Natural killer cell (primary cell): ENCODE results near the gene HOXB4. TPM values are rescaled to one million over a fixed set of nuclear protein-coding genes. Genes with fewer than 3 reads are reported as not detected.

Experiments
- ATAC-seq, 3 donors: fragments of 150-1000 bp in 2 of 3; fragments of 200-7000 bp in 1 of 3; cut with Tn5 transposase; 1 replicate in 1 of 3; 2 replicates in 2 of 3; pipeline ENCODE4 v1.10.0; 2021; ENCODE audit warnings: mild to moderate bottlenecking in 2 of 3, moderate library complexity in 2 of 3
- DNase-seq, 2 donors: peaks; one replicate each; pipeline versions ENCODE4 v3.0.0 to v3.0.0-alpha.2; 2013 to 2021; ENCODE audit warnings: mixed read lengths in 1 of 2
- H3K27ac ChIP-seq: one replicate; pipeline ENCODE4 v1.5.1; 2013; ENCODE audit warnings: mild to moderate bottlenecking, low read length
- H3K27me3 ChIP-seq: one replicate; pipeline ENCODE4 v1.6.1; 2013; ENCODE audit warnings: low read length; ENCODE audit not compliant: control insufficient read depth, insufficient read depth
- H3K36me3 ChIP-seq: one replicate; pipeline ENCODE4 v1.6.1; 2013; ENCODE audit warnings: low read length; ENCODE audit not compliant: control insufficient read depth, insufficient read depth
- H3K4me1 ChIP-seq: one replicate; pipeline ENCODE4 v1.6.1; 2013; ENCODE audit warnings: low read length; ENCODE audit not compliant: control insufficient read depth, insufficient read depth
- H3K4me3 ChIP-seq: one replicate; pipeline ENCODE4 v1.5.1; 2013; ENCODE audit warnings: low read length
- H3K9me3 ChIP-seq: one replicate; pipeline ENCODE4 v1.6.1; 2013; ENCODE audit warnings: low read length; ENCODE audit not compliant: control insufficient read depth, insufficient read depth
- H3K27ac Mint-ChIP-seq, 2 donors: one replicate each; pipeline ENCODE4 v1.8.0; 2022; ENCODE audit warnings: mild to moderate bottlenecking in 2 of 2, mixed read lengths in 2 of 2, moderate library complexity in 1 of 2
- H3K27me3 Mint-ChIP-seq, 2 donors: one replicate each; pipeline ENCODE4 v1.8.0; 2022; ENCODE audit warnings: low read depth in 2 of 2, mixed read lengths in 2 of 2
- H3K36me3 Mint-ChIP-seq: one replicate; pipeline ENCODE4 v1.8.0; 2022; ENCODE audit warnings: mixed read lengths
- H3K4me1 Mint-ChIP-seq, 2 donors: one replicate each; pipeline ENCODE4 v1.8.0; 2022; ENCODE audit warnings: mixed read lengths in 2 of 2
- H3K4me3 Mint-ChIP-seq: one replicate; pipeline ENCODE4 v1.8.0; 2022; ENCODE audit warnings: mild to moderate bottlenecking, moderate library complexity, mixed read lengths
- H3K9me3 Mint-ChIP-seq, 2 donors: one replicate each; pipeline ENCODE4 v1.8.0; 2022; ENCODE audit warnings: mixed read lengths in 2 of 2
- WGBS: methylation state at CpG from one replicate; pipeline ENCODE4 v1.1.7; 2013; ENCODE audit warnings: missing lambda C conversion rate; ENCODE audit not compliant: insufficient coverage; 5-methylcytosine and 5-hydroxymethylcytosine counted together
- intact Hi-C: fragments of 100-400 bp; cut with micrococcal nuclease; formaldehyde crosslinking; loops from one replicate; pipeline ENCODE4 v1.14.2; 2022
- total RNA-seq, 4 donors: library from RNA; stranded (reverse); fragments of 120-200 nt in 1 of 4; gene quantifications; one replicate each; pipeline versions ENCODE4 v1.2.3 to v1.2.4, GENCODE V29; 2013 to 2022
- TF ChIP-seq, protein P1 (sequence below): fragments of 200-600 bp; IDR thresholded peaks from one replicate; pipeline ENCODE4 v1.8.0; 2022; ENCODE audit warnings: antibody characterized with exemption

The HOXB4 gene
- total RNA-seq, 3 donors from 2014 or later (not counting 1 experiment from before 2014, with no cell fraction given), result 3.5 to 6.7 (median 5.7) TPM

DNA sequence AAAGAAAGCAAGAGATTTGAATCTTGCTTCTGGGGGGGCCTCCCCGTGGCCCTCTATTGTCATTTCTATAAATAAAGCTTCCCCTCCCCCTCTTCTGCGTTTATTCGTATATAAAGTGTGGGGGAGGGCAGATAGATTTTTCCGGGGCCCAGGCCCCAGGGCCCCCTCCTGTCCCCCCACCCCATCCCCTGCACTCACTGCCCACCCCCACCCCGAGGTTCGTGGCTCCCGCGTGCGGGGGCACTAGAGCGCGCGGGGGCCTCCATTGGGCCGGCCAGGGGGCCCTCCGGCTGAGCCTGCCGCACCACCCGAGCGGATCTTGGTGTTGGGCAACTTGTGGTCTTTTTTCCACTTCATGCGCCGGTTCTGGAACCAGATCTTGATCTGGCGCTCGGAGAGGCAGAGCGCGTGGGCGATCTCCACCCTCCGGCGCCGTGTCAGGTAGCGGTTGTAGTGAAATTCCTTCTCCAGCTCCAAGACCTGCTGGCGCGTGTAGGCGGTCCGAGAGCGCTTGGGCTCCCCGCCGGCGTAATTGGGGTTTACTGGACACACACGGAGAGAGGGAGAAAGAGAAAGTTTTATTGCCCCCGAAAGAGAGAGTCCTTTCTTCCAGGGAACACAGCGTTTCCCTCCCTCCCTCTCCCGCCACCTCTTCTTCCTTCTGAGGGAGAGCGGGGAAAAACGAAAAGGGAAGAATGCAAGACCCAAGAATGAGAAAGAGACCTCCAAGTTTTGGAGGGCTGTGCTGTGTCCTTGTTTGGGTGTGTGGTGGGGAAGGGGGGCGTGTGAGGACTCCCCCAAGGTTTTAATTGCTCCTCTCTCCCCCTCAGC, 1.5 kb downstream of the HOXB4 start:
- Histone ChIP-seq H3K36me3 (no peaks in the 10 kb centered on the region), H3K27ac (no peak overlapping the region), H3K4me3 (peak overlapping the region; percentile 6), H3K27me3 (peaks cover 22% of the 10 kb centered on the region), H3K9me3 (no peaks in the 10 kb centered on the region), H3K4me1 (peaks cover 54% of the 10 kb centered on the region)
- Mint-ChIP-seq H3K36me3 (no peaks in the 10 kb centered on the region), H3K4me1 (peaks cover 41 to 67% of the 10 kb centered on the region in 2 donors), H3K4me3 (peak overlapping the region; percentile 75), H3K27ac (peak overlapping the region in 1 of 2 donors; percentile 89), H3K9me3 (no peaks in the 10 kb centered on the region), H3K27me3 (peaks cover 21 to 30% of the 10 kb centered on the region in 2 donors)
- peak in 1 of 2 donors; percentile 16 for DNase-seq
- WGBS, result 38% methylated on average over 31 of the region's 43 CpGs
- intact Hi-C loops, result no loop called here
- TF ChIP-seq, protein P1, sequence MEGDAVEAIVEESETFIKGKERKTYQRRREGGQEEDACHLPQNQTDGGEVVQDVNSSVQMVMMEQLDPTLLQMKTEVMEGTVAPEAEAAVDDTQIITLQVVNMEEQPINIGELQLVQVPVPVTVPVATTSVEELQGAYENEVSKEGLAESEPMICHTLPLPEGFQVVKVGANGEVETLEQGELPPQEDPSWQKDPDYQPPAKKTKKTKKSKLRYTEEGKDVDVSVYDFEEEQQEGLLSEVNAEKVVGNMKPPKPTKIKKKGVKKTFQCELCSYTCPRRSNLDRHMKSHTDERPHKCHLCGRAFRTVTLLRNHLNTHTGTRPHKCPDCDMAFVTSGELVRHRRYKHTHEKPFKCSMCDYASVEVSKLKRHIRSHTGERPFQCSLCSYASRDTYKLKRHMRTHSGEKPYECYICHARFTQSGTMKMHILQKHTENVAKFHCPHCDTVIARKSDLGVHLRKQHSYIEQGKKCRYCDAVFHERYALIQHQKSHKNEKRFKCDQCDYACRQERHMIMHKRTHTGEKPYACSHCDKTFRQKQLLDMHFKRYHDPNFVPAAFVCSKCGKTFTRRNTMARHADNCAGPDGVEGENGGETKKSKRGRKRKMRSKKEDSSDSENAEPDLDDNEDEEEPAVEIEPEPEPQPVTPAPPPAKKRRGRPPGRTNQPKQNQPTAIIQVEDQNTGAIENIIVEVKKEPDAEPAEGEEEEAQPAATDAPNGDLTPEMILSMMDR, result no peak
- ATAC-seq, result no peak

DNA sequence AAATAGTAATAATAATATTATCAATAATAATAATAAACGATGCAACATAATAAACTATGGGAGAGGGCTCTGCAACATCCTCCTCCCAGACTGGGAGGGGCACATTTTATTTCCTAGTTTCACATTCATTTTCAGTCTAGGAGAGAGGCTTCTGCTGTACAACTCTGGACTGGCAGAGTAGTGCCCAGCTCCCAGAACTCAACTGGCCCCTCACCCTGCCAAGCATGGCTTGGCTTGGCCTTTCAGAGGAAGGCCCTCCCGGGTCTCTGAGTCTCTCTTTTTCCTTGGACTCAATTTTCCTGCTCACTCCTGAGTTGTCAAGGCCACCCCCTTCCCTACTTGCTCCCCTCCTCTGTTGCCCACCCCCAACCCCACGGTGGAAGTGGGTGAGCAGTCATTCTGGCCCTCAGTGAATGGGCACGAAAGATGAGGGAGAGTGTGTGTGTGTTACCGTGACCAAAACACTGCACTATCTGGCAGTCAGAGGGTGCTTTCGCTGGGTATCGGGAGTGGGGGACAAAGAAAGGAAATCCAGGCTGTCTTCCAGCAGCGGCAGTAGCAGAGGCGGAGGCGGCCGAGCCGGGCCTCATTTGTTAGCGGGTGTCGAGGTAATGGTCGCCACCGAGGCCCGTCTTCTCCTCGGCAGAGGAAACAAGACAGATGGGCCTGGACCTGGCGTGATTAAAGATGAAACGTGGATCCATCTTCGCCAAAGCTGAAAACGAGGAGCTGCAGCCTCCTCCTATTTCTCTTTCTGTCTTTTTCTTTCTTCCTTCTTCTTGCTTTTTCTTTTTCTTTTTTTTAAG, 2.3 kb downstream of the HOXB4 start:
- DNase-seq (peak in 1 of 2 donors; percentile 15), ATAC-seq (no peak)
- 78% methylated on average over 22 of the region's 22 CpGs for WGBS
- H3K9me3 ChIP-seq, result no peaks in the 10 kb centered on the region
- Mint-ChIP-seq H3K27me3 (peaks cover 21 to 22% of the 10 kb centered on the region in 2 donors), H3K27ac (peak overlapping the region in 1 of 2 donors; percentile 44), H3K9me3 (no peaks in the 10 kb centered on the region), H3K4me1 (peaks cover 41 to 66% of the 10 kb centered on the region in 2 donors), H3K4me3 (peak overlapping the region; percentile 45), H3K36me3 (no peaks in the 10 kb centered on the region)
- H3K27me3 ChIP-seq, result peaks cover 15% of the 10 kb centered on the region
- H3K27ac ChIP-seq, result no peak overlapping the region
- H3K36me3 ChIP-seq, result no peaks in the 10 kb centered on the region
- TF ChIP-seq, protein P1, result no peak
- no peak overlapping the region for H3K4me3 ChIP-seq
- intact Hi-C loops, result no loop called here
- H3K4me1 ChIP-seq, result peaks cover 49% of the 10 kb centered on the region

DNA sequence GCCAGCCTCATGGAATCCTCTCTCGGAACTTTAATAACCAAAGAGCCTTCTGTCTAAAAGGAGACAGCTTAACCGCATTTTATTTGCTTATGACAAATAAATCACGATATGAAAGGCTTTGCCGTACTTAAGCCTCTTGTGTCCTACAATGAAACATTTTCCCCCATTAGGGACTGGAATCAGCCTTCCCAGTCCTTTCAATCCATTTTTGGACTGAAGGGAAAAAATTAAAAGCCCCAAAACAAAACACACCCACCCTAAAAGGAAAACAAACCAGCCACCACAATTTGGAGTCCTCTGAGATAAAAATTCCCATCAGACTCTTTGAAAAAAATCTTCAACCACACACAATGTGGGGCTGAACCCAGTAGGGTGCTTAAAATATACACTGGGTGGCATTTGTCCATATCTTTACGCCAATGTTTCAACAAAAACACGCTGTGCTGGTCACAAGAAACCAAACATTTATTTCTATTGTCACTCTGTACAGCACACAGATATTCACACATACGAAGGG, 3.0 kb downstream of the HOXB4 start:
- Mint-ChIP-seq H3K36me3 (no peaks in the 10 kb centered on the region), H3K27me3 (peaks cover 14 to 15% of the 10 kb centered on the region in 2 donors), H3K27ac (no peak overlapping the region), H3K4me1 (peaks cover 39 to 63% of the 10 kb centered on the region in 2 donors), H3K9me3 (no peaks in the 10 kb centered on the region), H3K4me3 (peak overlapping the region; percentile 47)
- no peaks in the 10 kb centered on the region for H3K36me3 ChIP-seq
- DNase-seq, result no peak
- H3K4me3 ChIP-seq, result no peak overlapping the region
- H3K27ac ChIP-seq, result no peak overlapping the region
- H3K9me3 ChIP-seq, result no peaks in the 10 kb centered on the region
- 97% methylated on average over 6 of the region's 7 CpGs for WGBS
- peaks cover 11% of the 10 kb centered on the region for H3K27me3 ChIP-seq
- ATAC-seq, result no peak
- TF ChIP-seq, protein P1, result no peak
- peaks cover 49% of the 10 kb centered on the region for H3K4me1 ChIP-seq
- intact Hi-C loops, result no loop called here
